Kidney epithelial cell (primary cell): ENCODE results near the gene TMEM244. TPM values are rescaled to one million over a fixed set of nuclear protein-coding genes. Genes with fewer than 3 reads are reported as not detected.
"Not testable (repeated sequence)": the region's sequence is repeated elsewhere in the genome, so short reads cannot be mapped to it uniquely, and the experiment has no call there.

Experiments used
- DNase-seq: peaks from one replicate; pipeline ENCODE4 v3.0.0-alpha.2; 2010; ENCODE audit warnings: low read depth
- H3K27me3 ChIP-seq: 2 replicates; pipeline ENCODE4 v1.6.0; 2011; ENCODE audit warnings: low read length; ENCODE audit not compliant: control insufficient read depth, insufficient read depth
- H3K36me3 ChIP-seq: 2 replicates; pipeline ENCODE4 v1.5.1; 2011; ENCODE audit warnings: low read length; ENCODE audit not compliant: control insufficient read depth, insufficient read depth
- H3K4me3 ChIP-seq: 2 replicates; pipeline ENCODE4 v1.5.1; 2011; ENCODE audit warnings: low read depth, mild to moderate bottlenecking, control low read depth, low read length
- total RNA-seq: library from RNA; depleted of rRNA; stranded (reverse); fragments of >200 nt; gene quantifications from 2 replicates; pipeline ENCODE4 v1.2.3, GENCODE V29; 2015
- TF ChIP-seq, protein P1 (sequence below): IDR thresholded peaks from 2 replicates; pipeline ENCODE4 v1.5.1; 2011; ENCODE audit warnings: mild to moderate bottlenecking, moderate library complexity, low read length, control low read depth, inconsistent platforms; ENCODE audit not compliant: insufficient read depth, poor library complexity, severe bottlenecking

The TMEM244 gene
- total RNA-seq, 1 donor from 2014 or later, result not detected

DNA sequence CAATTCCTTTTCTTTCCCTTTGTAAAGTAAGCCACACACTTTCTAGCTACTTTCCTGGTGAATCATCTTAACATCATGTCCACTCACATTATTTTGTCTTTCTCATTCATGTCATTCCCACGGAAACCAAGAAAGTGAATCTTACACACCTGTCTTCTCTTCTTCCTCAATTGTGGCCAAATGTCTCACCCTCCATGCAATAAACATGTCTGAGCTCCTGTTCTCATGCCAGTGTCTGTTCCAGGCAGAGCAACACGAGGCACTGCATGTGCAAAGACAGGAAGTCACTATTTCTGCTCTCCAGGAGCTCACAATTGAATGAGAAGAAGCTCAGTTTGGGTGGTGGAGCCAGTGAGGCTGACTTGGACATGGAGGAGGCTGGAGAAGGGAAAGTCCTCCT lies 29.0 kb upstream of the TMEM244 start:
- DNase-seq, result peak; percentile 54
- no peaks in the 10 kb centered on the region for H3K27me3 ChIP-seq
- TF ChIP-seq, protein P1, sequence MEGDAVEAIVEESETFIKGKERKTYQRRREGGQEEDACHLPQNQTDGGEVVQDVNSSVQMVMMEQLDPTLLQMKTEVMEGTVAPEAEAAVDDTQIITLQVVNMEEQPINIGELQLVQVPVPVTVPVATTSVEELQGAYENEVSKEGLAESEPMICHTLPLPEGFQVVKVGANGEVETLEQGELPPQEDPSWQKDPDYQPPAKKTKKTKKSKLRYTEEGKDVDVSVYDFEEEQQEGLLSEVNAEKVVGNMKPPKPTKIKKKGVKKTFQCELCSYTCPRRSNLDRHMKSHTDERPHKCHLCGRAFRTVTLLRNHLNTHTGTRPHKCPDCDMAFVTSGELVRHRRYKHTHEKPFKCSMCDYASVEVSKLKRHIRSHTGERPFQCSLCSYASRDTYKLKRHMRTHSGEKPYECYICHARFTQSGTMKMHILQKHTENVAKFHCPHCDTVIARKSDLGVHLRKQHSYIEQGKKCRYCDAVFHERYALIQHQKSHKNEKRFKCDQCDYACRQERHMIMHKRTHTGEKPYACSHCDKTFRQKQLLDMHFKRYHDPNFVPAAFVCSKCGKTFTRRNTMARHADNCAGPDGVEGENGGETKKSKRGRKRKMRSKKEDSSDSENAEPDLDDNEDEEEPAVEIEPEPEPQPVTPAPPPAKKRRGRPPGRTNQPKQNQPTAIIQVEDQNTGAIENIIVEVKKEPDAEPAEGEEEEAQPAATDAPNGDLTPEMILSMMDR, result no peak
- no peaks in the 10 kb centered on the region for H3K36me3 ChIP-seq
- H3K4me3 ChIP-seq, result no peak overlapping the region

DNA sequence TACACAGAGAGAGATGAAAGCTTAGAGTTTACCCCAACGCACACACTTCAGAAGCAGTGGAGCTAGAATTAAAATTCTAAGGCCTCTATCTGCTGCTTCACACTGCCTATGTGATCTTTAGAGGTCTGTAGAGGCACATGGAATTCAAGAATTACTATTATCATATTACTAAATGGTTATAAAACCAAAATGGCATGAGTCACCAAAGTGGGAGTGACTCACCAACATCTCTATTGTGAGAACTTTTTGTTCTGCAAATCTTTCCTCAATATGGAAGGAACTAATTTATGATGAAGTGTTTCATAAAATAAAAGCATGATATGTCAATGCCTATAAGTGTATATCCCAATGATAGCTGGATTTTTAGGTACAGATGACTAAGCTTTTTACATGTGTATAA lies 28.5 kb upstream of the TMEM244 start:
- Histone ChIP-seq H3K27me3 (no peaks in the 10 kb centered on the region), H3K36me3 (no peaks in the 10 kb centered on the region), H3K4me3 (no peak overlapping the region)
- no peak for DNase-seq
- TF ChIP-seq, protein P1, result no peak

DNA sequence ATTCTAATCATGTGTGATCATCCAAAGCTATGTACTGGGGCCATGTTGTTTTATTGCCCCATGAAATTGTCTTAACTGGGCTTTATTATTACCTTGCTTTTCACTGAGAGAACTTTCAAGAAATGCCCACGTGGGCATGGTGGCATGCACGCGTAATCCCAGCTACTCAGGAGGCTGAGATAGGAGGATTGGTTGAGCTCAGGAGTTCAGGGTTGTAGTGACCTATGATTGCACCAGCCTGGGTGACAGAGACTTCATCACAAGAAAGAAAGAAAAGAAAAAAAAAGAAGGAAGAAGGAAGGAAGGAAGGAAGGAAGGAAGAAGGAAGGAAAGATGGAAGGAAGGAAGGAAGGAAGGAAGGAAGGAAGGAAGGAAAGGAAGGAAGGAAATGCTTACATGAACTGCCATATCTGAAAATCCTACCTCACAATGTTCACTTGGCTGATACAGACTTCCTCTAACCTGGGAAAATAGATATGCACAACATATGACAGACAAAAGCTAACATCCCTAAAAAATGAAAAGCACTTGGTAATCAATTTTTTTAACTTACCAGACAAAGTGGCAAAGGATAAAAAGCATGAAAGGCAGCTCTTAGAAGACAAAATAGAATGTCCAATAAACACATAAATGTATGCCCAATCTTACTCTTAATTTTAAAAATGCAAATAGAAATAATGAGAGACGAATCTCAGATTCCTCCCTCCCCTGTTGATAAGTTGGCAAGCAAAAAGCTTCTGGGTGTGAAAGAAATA lies 25.5 kb upstream of the TMEM244 start:
- Histone ChIP-seq H3K4me3 (no peak overlapping the region), H3K36me3 (no peaks in the 10 kb centered on the region), H3K27me3 (no peaks in the 10 kb centered on the region)
- TF ChIP-seq, protein P1, result no peak
- DNase-seq, result no peak

DNA sequence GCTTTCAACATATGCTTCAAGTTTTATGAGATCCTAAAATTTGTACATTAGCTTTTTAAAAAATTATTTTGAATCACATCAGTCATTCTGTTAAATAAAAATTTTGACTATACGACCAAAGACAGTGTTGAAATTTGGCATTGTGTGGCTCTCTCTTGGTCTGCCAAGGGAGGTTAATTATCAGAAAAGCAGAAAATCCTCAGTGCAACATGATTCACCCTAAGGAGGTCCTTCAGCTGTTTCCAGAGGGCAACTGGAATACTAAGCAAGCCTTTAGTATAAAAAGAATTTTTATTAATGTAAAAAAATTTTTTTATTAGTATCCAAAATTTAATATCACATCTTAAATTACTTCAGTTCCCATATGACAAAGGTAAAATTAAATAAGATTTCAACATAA lies 23.1 kb upstream of the TMEM244 start:
- TF ChIP-seq, protein P1, result no peak
- no peaks in the 10 kb centered on the region for H3K27me3 ChIP-seq
- no peak for DNase-seq
- no peak overlapping the region for H3K4me3 ChIP-seq
- no peaks in the 10 kb centered on the region for H3K36me3 ChIP-seq

DNA sequence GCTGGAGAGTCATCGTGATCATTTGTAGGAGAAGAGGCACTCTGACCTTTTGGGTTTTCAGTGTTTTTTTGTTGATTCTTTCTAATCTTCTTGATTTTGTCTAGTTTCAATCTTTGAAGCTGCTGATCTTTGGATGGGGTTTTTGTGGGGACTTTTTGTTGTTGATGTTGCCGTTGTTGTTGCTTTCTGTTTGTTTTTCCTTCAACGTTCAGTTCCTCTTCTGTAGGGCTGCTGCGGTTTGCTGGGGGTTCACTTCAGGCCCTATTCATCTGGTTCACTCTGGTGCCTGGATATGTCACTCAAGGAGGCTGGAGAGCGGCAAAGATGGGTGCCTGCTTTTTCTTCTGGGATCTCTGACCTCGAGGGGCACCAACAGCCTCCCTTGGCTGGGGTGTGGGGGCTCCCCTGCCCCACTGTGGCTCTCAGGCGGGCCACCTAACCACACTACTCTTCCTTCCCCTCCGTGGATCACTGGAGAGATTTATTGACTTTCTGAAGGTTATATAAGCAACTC lies 21.5 kb upstream of the TMEM244 start:
- Histone ChIP-seq H3K36me3 (no peaks in the 10 kb centered on the region), H3K27me3 (no peaks in the 10 kb centered on the region), H3K4me3 (no peak overlapping the region)
- TF ChIP-seq, protein P1, result no peak
- no peak for DNase-seq

DNA sequence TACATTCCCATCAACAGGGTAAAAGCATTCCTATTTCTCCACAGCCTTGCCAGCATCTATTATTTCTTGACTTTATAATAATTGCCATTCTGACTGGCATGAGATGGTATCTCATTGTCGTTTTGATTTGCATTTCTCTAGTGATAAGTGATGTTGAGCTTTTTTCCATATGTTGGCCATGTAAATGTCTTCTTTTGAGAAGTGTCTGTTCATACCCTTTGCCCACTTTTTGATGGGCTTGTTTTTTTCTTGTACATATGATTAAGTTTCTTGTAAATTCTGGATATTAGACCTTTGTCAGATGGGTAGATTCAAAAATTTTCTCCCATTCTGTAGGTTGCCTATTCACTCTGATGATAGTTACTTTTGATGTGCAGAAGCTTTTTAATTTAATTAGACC lies 16.8 kb upstream of the TMEM244 start:
- H3K27me3 ChIP-seq, H3K4me3 ChIP-seq, H3K36me3 ChIP-seq, DNase-seq: not testable (repeated sequence)
